Measurements from ENCODE around the gene ACTN4. TPM values are rescaled to one million over a fixed set of nuclear protein-coding genes. Genes with fewer than 3 reads are reported as not detected.

ACTN4 gene
- total RNA-seq, 1 experiment from 2014 or later: 506 TPM

- peak; percentile 2; the same call in 1 of the 2 replicates for ATAC-seq
- peaks cover 72% of the 10 kb centered on the region for H3K4me1 Mint-ChIP-seq
- DNase-seq (ENCODE audit: low spot score): no peak
- 0 out of 2 replicates have a peak, but pooled peaks cover 4% of the 10 kb centered on the region for H3K36me3 Mint-ChIP-seq
- ChIA-PET CTCF (interaction anchor here (0.8 to 7.0 kb wide), 5 partner anchors 14 to 40 kb away, joined by 3 to 101 read pairs (median 3); no protein-coding TSS in a partner anchor), POLR2A (interaction anchor here (0.6 to 4.6 kb wide), 6 partner anchors 13 to 251 kb away, joined by 4 to 44 read pairs (median 14); no protein-coding TSS in a partner anchor)
- TF ChIP-seq IRF1 (CRISPR knock-in tag; IDR thresholded peaks at IDR 0.05) (no peak), SOX15 (CRISPR knock-in tag; IDR thresholded peaks at IDR 0.05) (no peak), ERG (CRISPR knock-in tag; IDR thresholded peaks at IDR 0.05) (no peak), CBFB (CRISPR knock-in tag; IDR thresholded peaks at IDR 0.05; ENCODE audit: low read depth) (no peak), PREB (CRISPR knock-in tag; IDR thresholded peaks at IDR 0.05; ENCODE audit: borderline replicate concordance) (no peak), ZNF425 (CRISPR knock-in tag; conservative IDR thresholded peaks at IDR 0.05) (no peak), IRF2 (CRISPR knock-in tag; IDR thresholded peaks at IDR 0.05; ENCODE audit: borderline replicate concordance, low read depth) (no peak), ATF1 (CRISPR knock-in tag; IDR thresholded peaks at IDR 0.05) (no peak), ATF3 (CRISPR knock-in tag; conservative IDR thresholded peaks at IDR 0.05) (no peak), FOXP4 (CRISPR knock-in tag; IDR thresholded peaks at IDR 0.05) (no peak), GTF2I (CRISPR knock-in tag; conservative IDR thresholded peaks at IDR 0.05) (no peak), FOXJ3 (CRISPR knock-in tag; IDR thresholded peaks at IDR 0.05; ENCODE audit: borderline replicate concordance) (no peak), CREB1 (CRISPR knock-in tag; IDR thresholded peaks at IDR 0.05) (no peak)
- H3K4me3 Mint-ChIP-seq: peak overlapping the region; percentile 94
- H3K27ac Mint-ChIP-seq: peak overlapping the region; percentile 55
- H3K9me3 Mint-ChIP-seq: no peaks in the 10 kb centered on the region
- H3K27me3 Mint-ChIP-seq (ENCODE audit: low read depth): no peaks in the 10 kb centered on the region
Observed at GRCh38 chr19:38649305-38650171, 2.1 kb downstream of the ACTN4 start.

- ATAC-seq (no peak), DNase-seq (ENCODE audit: low spot score) (no peak)
- Mint-ChIP-seq H3K9me3 (no peaks in the 10 kb centered on the region), H3K4me3 (peak overlapping the region; percentile 94), H3K27ac (peak overlapping the region; percentile 80), H3K36me3 (0 out of 2 replicates have a peak, but pooled peaks cover 4% of the 10 kb centered on the region), H3K27me3 (ENCODE audit: low read depth) (no peaks in the 10 kb centered on the region), H3K4me1 (peaks cover 73% of the 10 kb centered on the region)
- ChIA-PET CTCF (interaction anchor here (0.7 to 7.0 kb wide), 4 partner anchors 13 to 68 kb away, joined by 3 to 101 read pairs (median 3); no protein-coding TSS in a partner anchor), POLR2A (interaction anchor here (0.6 to 4.6 kb wide), 5 partner anchors 12 to 101 kb away, joined by 3 to 44 read pairs (median 4); no protein-coding TSS in a partner anchor)
- TF ChIP-seq TCF7 (CRISPR knock-in tag; IDR thresholded peaks at IDR 0.05; ENCODE audit: low read depth) (no peak), NR3C1 (CRISPR knock-in tag; conservative IDR thresholded peaks at IDR 0.05; ENCODE audit: low read depth) (no peak), AFF4 (CRISPR knock-in tag; IDR thresholded peaks at IDR 0.05; ENCODE audit: borderline replicate concordance) (no peak), MAX (CRISPR knock-in tag; IDR thresholded peaks at IDR 0.05) (no peak), ELF4 (CRISPR knock-in tag; IDR thresholded peaks at IDR 0.05; ENCODE audit: low read depth) (no peak), MYBL2 (CRISPR knock-in tag; IDR thresholded peaks at IDR 0.05) (no peak), ZNF396 (CRISPR knock-in tag; IDR thresholded peaks at IDR 0.05; ENCODE audit: borderline replicate concordance) (no peak)
Observed at GRCh38 chr19:38650172-38650775, 2.8 kb downstream of the ACTN4 start.
